ENCODE measurements around the gene ROM1.

ROM1 gene

DNA sequence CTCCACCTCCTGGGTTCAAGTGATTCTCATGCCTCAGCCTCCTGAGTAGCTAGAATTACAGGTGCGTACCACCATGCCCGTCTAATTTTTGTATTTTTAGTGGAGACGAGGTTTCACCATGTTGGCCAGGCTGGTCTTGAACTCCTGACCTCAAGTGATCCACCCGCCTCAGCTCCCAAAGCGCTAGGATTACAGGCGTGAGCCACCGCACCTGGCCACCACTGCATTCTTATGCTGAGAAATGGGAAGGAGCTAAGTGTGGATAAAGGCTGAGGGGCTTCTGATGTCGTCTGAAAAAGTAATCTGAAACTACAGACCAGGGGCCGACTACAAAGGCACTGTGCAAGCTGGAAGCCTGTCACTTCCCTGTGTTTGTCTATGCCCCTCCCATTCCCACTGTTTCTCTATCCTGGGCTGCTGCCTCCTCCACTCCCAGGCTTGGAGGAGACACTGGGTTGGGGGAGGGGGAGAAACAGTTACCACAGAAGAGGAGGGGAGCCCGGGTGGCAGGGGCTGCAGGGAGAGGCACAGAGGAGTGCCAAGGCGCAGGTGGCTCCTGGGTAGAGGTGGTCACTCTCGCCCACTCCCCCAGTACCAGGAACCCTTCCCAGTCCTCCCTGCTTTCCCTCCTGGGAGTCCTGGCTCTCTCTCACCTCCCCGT, 8.5 kb upstream of the ROM1 start:
- H3K4me3 ChIP-seq (ENCODE audit: low read depth, low read length) = no peak overlapping the region
- TF ChIP-seq, protein P1, sequence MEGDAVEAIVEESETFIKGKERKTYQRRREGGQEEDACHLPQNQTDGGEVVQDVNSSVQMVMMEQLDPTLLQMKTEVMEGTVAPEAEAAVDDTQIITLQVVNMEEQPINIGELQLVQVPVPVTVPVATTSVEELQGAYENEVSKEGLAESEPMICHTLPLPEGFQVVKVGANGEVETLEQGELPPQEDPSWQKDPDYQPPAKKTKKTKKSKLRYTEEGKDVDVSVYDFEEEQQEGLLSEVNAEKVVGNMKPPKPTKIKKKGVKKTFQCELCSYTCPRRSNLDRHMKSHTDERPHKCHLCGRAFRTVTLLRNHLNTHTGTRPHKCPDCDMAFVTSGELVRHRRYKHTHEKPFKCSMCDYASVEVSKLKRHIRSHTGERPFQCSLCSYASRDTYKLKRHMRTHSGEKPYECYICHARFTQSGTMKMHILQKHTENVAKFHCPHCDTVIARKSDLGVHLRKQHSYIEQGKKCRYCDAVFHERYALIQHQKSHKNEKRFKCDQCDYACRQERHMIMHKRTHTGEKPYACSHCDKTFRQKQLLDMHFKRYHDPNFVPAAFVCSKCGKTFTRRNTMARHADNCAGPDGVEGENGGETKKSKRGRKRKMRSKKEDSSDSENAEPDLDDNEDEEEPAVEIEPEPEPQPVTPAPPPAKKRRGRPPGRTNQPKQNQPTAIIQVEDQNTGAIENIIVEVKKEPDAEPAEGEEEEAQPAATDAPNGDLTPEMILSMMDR (IDR thresholded peaks at IDR 0.05; ENCODE audit: low read depth, low read length) = no peak

DNA sequence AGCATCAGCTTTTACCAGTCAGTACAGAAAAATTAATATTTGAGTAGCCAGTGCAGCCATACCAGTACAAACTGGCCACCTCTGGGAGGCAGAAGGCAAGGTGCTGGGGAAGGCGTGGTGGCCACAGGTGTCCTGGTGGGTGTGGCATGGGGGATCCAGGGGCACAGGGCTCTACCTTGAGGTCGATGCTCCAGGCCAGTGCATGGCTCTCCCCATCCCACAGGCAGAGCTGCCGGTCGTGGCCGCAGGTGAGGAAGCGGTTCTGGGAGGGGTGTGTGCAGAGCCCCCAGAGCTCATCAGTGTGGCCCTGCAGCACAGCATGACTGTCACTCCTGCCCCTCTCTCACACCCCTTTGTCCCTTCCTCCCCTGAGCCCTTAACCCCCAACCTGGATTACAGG, 7.6 kb upstream of the ROM1 start:
- H3K4me3 ChIP-seq (ENCODE audit: low read depth, low read length) = no peak overlapping the region
- TF ChIP-seq, protein P1 (IDR thresholded peaks at IDR 0.05; ENCODE audit: low read depth, low read length) = no peak

DNA sequence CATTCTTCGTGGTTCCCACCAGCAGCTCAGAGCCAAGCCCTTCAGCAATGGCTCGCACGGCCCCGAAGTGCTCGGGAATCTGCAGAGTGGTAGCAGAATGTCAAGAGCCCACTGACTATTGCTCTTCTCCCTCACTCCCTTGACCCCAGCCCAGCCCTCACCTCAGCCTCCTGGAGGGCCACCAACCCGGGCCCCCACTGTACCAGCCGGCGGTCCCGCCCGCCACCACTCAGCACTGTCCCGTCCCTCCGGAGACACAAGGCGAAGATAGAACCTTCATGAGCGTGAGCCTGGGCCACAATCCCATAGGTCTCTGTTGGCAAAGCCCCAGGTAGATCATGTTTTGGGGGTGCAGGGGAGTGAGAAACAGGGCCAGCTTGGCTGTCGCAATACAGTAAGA, 7.2 kb upstream of the ROM1 start:
- H3K4me3 ChIP-seq (ENCODE audit: low read depth, low read length) = no peak overlapping the region
- TF ChIP-seq, protein P1 (IDR thresholded peaks at IDR 0.05; ENCODE audit: low read depth, low read length) = no peak

DNA sequence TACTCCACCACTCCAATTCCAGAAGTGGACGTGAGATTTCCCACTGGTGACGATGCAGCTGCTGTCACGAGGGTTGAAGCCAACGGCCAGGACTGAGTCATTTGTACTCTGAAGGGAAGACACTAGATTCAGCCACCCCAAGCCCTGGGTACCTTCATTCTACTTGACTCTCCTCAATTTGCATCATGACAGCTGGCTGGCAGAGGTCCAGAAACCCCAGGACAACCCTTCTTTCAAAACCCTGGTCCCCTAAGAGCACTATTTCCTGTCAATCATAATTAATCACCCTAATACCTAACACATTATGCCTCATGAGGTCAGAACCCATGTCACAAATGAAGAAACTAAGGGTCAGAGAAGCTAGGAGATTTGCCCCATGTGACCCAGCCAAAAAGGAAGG, 5.3 kb upstream of the ROM1 start:
- H3K4me3 ChIP-seq (ENCODE audit: low read depth, low read length) = no peak overlapping the region
- TF ChIP-seq, protein P1 (IDR thresholded peaks at IDR 0.05; ENCODE audit: low read depth, low read length) = no peak

GRCh38 chr11:62608776-62609175, 4.3 kb upstream of the ROM1 start:
- TF ChIP-seq, protein P1 (IDR thresholded peaks at IDR 0.05; ENCODE audit: low read depth, low read length) = no peak
- no peak overlapping the region for H3K4me3 ChIP-seq (ENCODE audit: low read depth, low read length)

DNA sequence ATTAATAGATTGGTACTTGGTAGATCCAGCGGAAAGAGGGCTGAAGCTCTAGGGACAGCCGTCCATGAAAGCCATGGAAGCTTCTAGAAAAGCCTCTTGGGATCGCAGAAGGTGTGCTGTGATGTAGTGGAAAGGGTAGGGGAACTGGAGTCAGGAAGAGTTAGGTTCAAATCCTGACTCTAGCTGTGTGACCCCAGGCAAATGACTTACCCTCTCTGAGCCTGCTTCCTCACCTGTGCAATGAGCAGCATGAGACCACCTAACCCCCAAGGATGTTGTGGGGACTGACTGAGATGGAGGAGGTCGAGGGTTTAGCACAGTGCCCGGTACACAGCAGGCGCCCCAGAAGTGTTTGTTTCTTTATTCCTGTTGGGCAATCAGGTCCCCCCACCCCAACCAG, 2.7 kb upstream of the ROM1 start:
- TF ChIP-seq, protein P1 (IDR thresholded peaks at IDR 0.05; ENCODE audit: low read depth, low read length) = no peak
- H3K4me3 ChIP-seq (ENCODE audit: low read depth, low read length) = no peak overlapping the region

GRCh38 chr11:62610814-62611704, 2.0 kb upstream of the ROM1 start:
- TF ChIP-seq, protein P1 (IDR thresholded peaks at IDR 0.05; ENCODE audit: low read depth, low read length) = no peak

More at GRCh38 chr11:62610814-62611704, 2.0 kb upstream of the ROM1 start:
- peak overlapping the region; percentile 76 for H3K4me3 ChIP-seq (ENCODE audit: low read depth, low read length)

Measured in WI38 (cell line).